ENCODE data around the gene PITPNC1. TPM values are rescaled to one million over a fixed set of nuclear protein-coding genes. Genes with fewer than 3 reads are reported as not detected.
A peak's percentile ranks its signal among the peaks of the same experiment; 100 is the strongest.

Gene PITPNC1
- total and polyA plus RNA-seq, 7 donors, result 3.0 to 15.7 (median 5.6) TPM

- intact Hi-C loops (cut with DNase I), result no loop called here
Observed at GRCh38 chr17:67489273-67489672, 112.2 kb downstream of the PITPNC1 start.

DNA sequence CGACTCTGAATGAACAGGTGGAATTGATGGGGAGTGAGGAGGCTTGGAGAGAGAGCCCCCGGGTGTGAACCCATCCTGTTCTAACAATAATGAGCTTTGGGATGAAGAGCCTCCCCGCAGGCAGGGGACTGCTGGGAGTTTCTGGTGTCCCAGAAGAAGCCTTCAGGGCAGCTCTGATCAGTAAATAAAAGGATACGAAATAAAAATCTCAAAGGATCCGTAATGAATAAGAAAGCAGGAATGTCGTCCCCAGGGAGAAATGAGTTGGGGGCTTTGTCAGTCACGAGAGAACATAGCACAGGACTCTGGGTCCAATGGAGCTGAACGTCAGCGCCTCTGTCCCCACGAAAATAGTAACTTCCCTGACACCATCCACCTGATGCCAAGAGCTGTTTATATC, 113.4 kb downstream of the PITPNC1 start:
- intact Hi-C loops (cut with DNase I), result loop anchor here (5.0 kb wide), 1 partner anchor 113 kb away; the partner anchor contains the start of gene PITPNC1
- no peaks in the 10 kb centered on the region for H3K27me3 ChIP-seq
- TF ChIP-seq POLR2AphosphoS5 (IDR thresholded peaks at IDR 0.05) (no peak), CTCF (IDR thresholded peaks at IDR 0.05) (no peak), POLR2A (IDR thresholded peaks at IDR 0.05) (no peak), EP300 (IDR thresholded peaks at IDR 0.05) (peak in 3 of 4 donors; percentile 21 to 49 (median 45))
- no peak for DNase-seq
- no peaks in the 10 kb centered on the region for H3K9me3 ChIP-seq
- H3K36me3 ChIP-seq, result no peaks in the 10 kb centered on the region
- peaks cover 0 to 32% (median 28%) of the 10 kb centered on the region in 4 donors for H3K4me1 ChIP-seq
- 82 to 85% methylated on average over 10 of the region's 10 CpGs for WGBS, 2 donors
- H3K4me3 ChIP-seq, result peak overlapping the region in 3 of 4 donors; percentile 23 to 37 (median 29)
- peak overlapping the region; percentile 63 to 84 (median 79) for H3K27ac ChIP-seq

More at GRCh38 chr17:67489273-67489672, 112.2 kb downstream of the PITPNC1 start:
- WGBS, 2 donors, result 82 to 95% methylated on average over 4 of the region's 4 CpGs
- TF ChIP-seq CTCF (IDR thresholded peaks at IDR 0.05) (no peak), EP300 (IDR thresholded peaks at IDR 0.05) (no peak)
- Histone ChIP-seq H3K9me3 (no peaks in the 10 kb centered on the region), H3K27ac (peak overlapping the region; percentile 45 to 84 (median 66)), H3K27me3 (no peaks in the 10 kb centered on the region), H3K4me1 (peaks cover 0 to 32% (median 28%) of the 10 kb centered on the region in 4 donors), H3K4me3 (no peak overlapping the region), H3K36me3 (no peaks in the 10 kb centered on the region)
- DNase-seq, result no peak

DNA sequence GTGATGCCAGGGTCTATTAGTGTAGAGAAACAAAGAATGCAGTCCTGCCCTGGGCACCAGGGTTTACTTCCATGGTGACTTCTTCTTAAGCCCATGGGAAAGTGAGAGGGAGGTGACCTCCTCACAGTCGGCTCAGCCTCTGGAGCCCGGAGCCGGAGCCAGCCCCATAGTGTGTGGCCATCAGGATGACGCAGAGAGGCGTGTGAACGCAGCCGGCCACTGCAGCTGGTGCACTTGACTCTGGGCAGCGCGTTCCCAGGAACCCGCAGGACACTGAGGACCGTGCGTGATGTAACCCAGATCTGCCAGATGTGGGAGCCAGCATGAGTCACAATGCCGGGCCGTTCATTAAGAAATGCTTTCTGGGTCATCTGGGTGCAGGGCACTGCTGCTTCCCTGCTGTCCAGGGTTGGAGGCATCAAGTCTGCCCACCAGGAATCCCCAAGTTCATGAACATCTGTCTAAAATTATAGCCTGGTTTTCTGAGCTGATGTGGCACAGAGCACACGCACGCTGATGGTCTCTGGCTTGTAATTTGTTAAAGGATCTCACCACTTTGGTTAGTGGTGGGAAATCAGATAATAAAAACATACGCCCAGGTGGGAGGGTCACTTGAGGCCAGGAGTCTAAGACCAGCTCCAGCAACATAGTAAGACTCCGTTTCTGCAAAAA, 114.1 kb downstream of the PITPNC1 start:
- peak overlapping the region; percentile 63 to 84 (median 79) for H3K27ac ChIP-seq
- H3K27me3 ChIP-seq, result no peaks in the 10 kb centered on the region
- 69 to 76% methylated on average over 18 of the region's 18 CpGs for WGBS, 2 donors
- peak overlapping the region in 3 of 4 donors; percentile 23 to 37 (median 29) for H3K4me3 ChIP-seq
- H3K4me1 ChIP-seq, result peaks cover 0 to 32% (median 28%) of the 10 kb centered on the region in 4 donors
- intact Hi-C loops (cut with DNase I), result loop anchor here (5.0 kb wide), 1 partner anchor 114 kb away; the partner anchor contains the start of gene PITPNC1
- no peaks in the 10 kb centered on the region for H3K9me3 ChIP-seq
- H3K36me3 ChIP-seq, result no peaks in the 10 kb centered on the region
- TF ChIP-seq POLR2A (IDR thresholded peaks at IDR 0.05), result peak in 1 of 2 donors; percentile 24
- TF ChIP-seq EP300 (IDR thresholded peaks at IDR 0.05), result peak; percentile 92 to 98 (median 95)
- TF ChIP-seq CTCF (IDR thresholded peaks at IDR 0.05), result no peak
- TF ChIP-seq POLR2AphosphoS5 (IDR thresholded peaks at IDR 0.05), result peak; percentile 92 to 99 (median 95)
- DNase-seq, result peak; percentile 98

GRCh38 chr17:67491681-67492024, 114.6 kb downstream of the PITPNC1 start:
- Histone ChIP-seq H3K27ac (peak overlapping the region; percentile 63 to 84 (median 79)), H3K4me1 (peaks cover 0 to 32% (median 28%) of the 10 kb centered on the region in 4 donors)
- intact Hi-C loops (cut with DNase I), result loop anchor here (5.0 kb wide), 1 partner anchor 114 kb away; the partner anchor contains the start of gene PITPNC1

More at GRCh38 chr17:67491681-67492024, 114.6 kb downstream of the PITPNC1 start:
- TF ChIP-seq POLR2A (IDR thresholded peaks at IDR 0.05), result no peak
- TF ChIP-seq POLR2AphosphoS5 (IDR thresholded peaks at IDR 0.05), result no peak
- no peak for TF ChIP-seq CTCF (IDR thresholded peaks at IDR 0.05)
- no peak for TF ChIP-seq EP300 (IDR thresholded peaks at IDR 0.05)
- H3K9me3 ChIP-seq, result no peaks in the 10 kb centered on the region
- WGBS, 2 donors, result 68 to 75% methylated on average over 4 of the region's 4 CpGs
- no peaks in the 10 kb centered on the region for H3K36me3 ChIP-seq
- no peaks in the 10 kb centered on the region for H3K27me3 ChIP-seq
- no peak for DNase-seq
- peak overlapping the region in 2 of 4 donors; percentile 29 to 37 for H3K4me3 ChIP-seq
